ENCODE data around the gene SYNPR.

DNA sequence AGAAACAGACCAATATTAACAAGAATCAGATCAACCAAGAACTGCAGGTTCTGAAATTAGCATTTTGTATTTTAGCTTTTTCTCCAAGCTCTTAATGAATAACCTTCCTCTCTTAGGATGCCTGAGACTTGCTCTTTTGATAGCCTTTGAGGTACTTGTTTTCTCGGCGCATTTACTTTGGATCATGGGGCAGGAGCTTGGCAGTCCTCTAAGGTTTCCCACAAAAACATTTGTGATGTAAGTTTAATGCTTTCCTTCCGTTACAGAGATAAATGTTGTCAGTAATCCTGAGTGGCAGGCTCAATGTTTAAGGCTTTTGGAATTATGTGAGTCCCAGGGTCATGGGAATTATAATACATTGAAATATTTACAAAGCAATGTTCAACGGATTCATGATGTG, 236.6 kb downstream of the SYNPR start:
- TF ChIP-seq, protein P1, sequence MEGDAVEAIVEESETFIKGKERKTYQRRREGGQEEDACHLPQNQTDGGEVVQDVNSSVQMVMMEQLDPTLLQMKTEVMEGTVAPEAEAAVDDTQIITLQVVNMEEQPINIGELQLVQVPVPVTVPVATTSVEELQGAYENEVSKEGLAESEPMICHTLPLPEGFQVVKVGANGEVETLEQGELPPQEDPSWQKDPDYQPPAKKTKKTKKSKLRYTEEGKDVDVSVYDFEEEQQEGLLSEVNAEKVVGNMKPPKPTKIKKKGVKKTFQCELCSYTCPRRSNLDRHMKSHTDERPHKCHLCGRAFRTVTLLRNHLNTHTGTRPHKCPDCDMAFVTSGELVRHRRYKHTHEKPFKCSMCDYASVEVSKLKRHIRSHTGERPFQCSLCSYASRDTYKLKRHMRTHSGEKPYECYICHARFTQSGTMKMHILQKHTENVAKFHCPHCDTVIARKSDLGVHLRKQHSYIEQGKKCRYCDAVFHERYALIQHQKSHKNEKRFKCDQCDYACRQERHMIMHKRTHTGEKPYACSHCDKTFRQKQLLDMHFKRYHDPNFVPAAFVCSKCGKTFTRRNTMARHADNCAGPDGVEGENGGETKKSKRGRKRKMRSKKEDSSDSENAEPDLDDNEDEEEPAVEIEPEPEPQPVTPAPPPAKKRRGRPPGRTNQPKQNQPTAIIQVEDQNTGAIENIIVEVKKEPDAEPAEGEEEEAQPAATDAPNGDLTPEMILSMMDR (IDR thresholded peaks at IDR 0.05), result no peak
- no peak for TF ChIP-seq POLR2A (IDR thresholded peaks at IDR 0.05)
